Activated effector memory CD4-positive, alpha-beta T cell treated with Interleukin-2 at 50 U/mL for 16 hours (primary cell): ENCODE results near the gene CFAP90.

Experiments used
- DNase-seq: peaks from one replicate; pipeline ENCODE4 v3.0.0-alpha.2; 2020

The CFAP90 gene

DNA sequence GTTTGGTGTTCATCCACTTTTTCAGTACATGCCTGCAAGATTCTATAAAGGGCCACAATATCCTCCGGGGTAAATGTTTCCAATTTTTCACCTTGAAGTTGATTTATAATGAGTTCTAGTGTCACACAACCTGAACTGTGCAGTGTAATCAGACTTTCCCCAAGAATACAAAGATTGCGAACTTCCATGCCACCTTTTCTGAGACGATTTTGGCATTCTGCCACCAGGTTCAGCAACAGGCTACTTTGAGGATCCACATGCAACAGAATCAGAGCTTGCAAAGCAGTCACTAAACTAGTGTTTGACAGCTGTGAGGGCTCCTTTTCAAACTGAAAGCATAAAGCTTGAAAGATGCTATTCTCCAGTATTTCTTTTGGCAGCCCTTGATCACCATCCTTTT, 16.3 kb upstream of the CFAP90 start:
- DNase-seq, result no peak

DNA sequence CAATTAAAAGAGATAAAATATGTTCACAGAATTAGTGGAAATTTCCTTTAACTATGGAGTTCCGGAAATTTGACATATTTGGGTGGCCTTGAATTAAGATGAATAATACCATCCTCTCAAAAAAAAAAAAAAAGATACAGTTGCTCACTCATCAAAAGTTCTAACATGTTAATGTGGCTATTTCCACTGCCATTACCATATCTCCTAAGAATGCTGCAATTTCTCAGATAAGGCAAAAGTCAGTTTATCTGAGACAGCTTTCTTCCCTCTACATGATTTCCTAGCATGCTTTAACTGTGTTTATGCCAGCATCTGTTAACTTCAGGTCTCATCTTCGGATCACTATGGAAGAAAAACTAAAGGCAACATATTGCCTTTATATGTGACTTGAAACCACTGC, 15.3 kb upstream of the CFAP90 start:
- DNase-seq, result no peak

DNA sequence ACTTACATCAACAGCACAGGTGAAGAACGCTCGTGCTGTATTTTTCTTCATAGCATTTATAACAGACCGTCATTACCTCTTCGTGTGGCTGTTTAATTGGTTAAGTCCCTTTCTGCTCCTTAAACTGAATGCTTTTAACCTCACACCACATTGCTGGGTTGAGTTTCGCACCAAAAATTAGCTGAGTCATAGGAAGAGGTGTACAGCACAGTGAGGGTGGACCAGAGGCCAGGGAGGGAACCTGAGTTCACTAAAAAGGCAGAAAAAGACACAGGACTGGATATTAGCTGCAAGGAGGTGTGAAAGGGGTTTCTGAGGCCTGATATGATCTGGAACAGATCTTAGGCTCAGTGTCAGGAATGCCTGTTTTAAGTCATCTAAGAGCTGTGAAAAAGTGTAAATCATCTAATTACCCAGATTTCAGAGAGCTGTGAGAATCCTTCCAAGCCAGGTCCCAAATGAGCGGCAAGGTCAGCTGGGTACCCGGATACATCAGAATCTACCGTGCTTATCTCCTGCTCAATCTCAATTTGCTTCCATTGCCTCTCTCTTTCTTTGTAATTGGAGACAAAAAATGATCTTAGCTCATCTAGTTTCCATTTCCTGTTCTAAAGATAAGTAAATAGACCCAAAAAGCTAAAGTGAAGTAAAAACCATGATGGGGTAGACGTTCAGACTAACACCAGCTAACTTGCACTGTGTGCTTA, 7.1 kb upstream of the CFAP90 start:
- DNase-seq, result no peak

DNA sequence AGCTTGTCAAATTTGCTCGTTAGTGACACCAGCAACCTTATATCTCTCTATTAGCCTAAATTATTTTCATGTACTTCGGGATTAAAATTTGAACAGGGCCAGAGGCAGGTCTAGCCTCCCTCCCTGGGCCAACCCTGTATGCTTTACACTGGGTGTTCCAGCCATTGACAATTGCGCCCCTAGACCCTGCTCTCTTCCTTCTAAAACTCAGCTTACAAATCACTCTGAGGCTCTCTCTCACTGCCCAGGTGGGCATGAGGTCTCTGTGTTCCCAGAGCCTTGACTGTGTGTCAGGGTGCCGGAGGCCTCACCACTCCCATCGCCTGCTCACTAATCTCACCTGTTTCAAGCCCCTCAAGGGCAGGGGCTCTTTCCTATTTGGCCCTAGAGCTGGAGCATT, 6.4 kb upstream of the CFAP90 start:
- DNase-seq, result no peak

DNA sequence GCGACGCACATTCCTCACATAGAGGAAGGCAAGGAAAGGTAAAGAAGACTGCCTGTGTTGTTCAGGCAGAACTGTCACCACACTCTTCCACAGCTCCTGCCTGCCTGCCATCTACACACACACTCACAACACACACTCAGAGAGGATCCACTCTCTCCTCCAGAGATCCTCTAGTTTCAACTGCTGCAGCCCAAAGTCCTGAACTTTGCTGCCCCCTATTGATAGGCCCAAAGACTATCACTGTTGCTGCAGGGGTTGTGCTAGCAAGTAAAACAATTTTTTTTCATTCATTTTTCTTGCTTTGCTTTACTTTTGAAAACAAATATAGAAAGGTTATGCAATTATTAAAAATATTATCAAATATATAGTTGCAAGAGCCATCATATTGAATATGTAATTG, 5.9 kb upstream of the CFAP90 start:
- DNase-seq, result no peak

DNA sequence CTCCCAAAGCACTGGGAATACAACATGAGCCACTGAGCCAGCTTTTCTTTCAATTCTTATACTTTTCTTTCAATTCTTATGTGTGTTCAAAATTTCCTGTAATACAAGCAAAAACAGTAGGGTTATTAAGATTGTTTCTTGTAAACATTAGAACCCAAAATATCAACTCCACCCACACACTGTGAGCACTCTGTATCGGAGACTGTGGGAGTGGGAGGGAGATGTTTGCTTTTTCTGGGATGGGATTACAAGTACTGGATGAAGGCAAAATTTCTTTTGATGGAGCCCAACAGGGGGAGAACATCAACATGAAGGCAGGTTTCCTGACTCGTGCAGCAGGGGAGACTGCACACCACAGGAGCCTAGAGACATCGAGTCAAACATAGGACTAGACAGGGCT, 4.7 kb upstream of the CFAP90 start:
- DNase-seq, result no peak

DNA sequence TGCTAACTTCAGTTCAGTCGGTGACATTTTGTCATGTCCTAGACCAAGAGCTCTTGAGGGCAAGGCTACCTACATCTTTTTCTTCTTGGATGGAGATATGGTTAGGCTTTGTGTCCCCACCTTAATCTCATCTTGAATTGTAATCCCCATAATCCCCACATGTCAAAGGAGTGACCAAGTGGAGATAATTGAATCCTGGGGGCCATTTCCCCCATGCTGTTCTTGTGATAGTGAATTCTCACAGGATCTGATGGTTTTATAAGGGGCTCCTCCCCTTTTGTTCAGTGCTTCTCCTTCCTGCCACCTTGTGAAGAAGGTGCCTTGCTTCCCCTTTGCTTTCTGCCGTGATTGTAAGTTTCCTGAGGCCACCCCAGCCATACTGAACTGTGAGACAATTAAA, 2.1 kb upstream of the CFAP90 start:
- no peak for DNase-seq

DNA sequence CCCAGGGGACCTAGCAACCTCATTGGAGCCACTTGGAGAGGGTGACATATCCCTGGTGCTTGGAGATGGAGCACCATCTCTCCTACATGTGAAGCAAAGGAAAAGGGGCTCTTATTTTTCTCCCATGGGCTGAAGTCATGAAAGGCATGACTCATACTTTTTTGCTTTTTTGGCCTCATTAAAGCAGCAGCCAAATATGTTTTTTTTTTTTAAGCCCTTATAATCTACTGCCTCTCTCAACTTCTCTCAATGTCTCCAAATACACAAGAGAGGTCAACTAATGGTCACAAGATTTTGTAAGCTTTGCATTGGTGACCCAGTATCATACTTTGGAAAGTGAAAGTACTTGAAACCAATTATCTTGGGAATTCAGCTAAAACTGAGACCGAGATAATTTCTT, 1.6 kb upstream of the CFAP90 start:
- no peak for DNase-seq

DNA sequence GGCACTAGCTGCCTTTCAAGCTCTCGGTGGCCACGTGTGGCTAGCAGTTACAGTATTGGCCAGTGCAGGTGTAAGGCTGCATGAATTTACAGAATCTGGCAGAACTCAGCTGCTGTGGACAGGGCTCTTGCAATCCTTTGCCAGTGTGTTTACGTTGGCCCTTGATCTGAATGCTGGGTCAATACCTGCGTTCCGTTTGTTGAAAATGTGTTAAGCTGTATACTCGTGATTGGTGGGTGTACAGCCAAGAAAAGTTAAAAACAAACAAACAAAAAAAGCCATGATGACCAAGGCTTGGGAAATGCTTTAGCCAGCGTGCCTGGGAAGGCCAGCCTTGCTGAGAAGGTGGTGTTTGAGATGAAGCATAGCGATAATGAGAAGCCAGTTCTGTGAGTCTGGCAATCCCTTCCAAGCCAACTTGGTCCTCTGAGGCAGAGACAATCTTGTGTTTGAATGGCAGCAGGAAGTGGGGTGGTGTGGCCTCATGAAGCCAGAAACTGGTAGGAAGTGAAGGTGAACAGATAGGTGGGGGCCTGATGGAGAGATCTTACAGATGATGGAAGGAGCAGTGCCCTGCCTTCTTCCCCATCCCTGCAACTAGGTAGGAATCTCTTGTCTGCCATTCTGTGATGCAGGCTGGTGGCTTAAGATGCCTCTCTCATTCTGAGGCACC, 820 bp upstream of the CFAP90 start:
- DNase-seq, result no peak

DNA sequence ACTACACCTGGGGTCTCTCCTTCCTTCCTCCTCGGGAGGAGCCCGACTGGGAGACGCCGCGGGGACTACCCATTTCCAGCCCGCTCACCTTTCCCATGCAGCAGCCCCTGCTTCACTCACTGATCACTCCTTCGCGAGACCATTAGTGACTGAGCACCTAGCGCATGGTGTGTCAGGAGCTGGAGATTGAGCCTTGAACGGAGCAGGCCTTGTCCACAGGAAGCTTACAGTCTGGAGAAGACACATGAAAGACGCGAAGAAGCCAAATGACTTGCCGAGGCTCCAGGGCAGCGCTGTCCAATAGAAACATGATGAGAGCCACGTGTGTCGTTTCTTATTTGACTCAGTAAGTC, 283 bp upstream of the CFAP90 start:
- DNase-seq, result no peak

DNA sequence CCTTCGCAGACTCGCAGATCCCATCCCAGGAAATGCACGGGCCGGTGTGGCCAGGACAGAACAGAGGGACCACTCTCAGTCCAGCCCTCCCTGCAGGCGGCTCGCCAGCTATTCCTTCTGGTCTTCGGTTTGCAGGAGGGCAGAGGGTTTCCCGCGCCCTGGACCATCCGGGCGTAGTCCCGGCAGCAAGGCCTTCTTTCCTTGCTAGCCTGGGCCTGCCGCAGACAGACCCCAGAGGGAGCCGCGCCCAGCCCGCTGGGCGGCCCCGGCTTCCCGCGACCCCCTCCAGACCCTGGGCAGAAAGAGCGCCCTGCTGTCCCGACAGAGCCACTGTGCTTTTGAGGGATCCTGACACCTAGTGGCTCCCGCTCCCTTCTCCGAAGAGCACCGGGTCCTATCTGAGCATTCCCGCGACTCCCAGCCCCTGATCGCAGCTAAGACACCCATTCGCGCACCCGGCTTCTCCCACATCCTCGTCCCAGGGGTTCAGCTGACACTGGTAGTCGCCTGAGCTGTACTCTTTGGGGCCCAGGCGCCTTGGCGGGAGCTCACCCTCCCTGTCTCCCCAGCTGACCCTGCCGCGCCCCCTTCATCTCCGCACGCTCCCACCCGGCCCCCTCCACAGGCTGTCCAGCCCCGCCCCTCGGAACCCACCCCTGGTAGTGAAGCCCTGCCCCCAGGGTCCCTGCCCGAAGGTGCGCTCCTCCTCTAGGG, 1.1 kb downstream of the CFAP90 start:
- no peak for DNase-seq

DNA sequence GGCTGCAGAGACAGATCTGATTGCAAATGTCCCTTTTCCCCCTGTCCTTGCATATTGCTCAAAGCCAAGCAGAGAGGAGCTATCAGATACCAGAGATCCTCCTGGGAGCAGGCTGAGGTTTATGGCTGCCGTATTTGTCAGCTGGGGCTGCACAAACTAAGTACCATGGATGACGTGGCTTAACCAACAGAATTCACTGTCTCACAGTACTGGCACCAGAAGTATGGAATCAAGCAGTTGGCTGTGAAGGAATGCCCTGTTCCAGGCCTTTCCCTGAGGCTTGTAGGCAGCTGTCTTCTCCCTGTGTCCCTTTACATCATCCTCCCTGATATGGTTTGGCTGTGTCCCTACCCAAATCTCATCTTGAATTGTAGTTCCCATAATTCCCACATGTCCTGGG, 2.6 kb downstream of the CFAP90 start:
- no peak for DNase-seq

DNA sequence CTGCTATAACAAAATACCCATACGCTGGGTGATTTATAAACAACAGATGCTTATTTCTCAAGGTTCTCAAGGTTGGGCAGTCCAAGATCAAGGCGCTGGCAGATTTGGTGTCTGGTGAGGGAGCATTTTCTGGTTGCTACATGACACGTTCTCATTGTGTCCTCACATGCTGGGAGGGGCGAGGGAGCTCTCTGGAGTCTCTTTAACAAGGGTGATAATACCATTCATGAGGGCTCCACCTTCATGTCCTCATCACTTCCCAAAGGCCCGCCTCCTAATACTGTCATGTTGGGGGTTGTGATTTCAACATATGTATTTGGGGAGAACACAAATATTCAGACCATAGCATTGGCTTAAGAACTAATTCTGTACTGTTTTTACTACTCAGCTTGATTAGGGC, 4.6 kb downstream of the CFAP90 start:
- no peak for DNase-seq

DNA sequence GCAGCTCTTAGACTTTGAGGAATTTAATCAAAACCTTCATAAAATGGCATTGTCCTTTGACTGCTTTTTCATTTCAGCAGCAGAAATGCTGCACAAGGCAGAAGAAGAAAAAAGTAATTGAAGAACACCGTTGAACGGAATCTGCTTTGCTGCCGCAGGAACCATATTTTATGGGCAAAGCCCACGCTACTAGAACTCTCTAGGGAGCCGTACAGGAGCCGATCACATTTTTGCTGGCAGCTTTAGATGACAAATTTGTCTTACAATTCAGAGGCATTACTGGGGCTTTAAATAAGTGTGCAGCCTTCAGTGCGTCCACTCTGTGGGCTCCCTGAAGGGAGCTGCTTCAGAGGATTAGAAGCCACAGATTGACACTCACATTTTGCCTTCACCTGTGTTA, 5.4 kb downstream of the CFAP90 start:
- DNase-seq, result no peak

DNA sequence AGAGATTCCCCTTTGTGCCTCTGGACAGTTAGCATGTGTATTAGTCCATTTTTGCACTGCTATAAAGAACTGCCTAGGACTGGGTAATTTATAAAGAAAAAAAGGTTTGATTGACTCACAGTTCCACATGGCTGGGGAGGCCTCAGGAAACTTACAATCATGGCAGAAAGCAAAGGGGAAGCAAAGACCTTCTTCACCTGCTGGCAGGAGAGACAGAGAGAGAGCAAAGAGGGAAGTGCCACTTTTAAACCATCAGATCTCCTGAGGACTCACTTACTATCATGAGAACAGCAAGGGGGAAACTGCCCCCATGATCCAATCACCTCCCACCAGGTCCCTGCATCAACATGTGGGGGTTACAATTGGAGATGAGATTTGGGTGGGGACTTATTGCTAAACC, 6.0 kb downstream of the CFAP90 start:
- no peak for DNase-seq

DNA sequence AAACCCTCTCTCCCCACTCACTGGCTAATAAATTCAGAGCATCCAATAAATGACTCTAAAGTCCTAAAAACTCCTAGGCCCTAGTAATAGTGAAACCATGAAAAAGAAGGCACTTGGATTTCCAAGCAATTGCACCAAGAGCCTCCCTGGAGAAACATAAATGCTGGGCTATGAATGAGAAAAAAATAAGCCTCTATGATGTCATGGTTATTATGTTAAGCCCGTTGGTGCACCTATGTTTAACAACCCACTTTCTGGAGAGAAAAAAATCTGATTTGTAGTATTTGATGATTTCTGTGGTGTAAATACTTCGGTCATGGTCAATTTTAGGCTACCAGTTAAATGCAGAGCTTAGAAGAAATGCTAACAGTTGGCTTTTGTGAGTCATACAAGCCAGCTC, 8.4 kb downstream of the CFAP90 start:
- DNase-seq, result no peak

DNA sequence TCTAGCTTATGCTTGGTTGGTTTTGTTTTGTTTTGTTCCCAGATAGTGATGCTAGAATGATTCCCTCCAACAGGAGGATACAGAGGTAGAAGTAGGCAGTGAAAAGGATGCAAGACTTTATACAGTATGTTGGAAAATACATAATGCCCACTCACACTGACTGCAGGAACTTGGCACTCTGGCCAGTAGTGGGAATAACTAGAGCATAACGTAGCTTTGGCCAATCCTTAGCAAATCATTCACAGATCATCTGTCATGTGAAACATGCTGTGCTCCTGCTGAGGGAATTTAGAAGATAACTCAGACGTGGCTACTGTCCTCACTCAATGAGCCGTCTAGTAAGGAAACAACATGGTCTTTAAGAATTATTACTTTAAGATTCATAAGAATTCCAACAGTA, 13.5 kb downstream of the CFAP90 start:
- no peak for DNase-seq

DNA sequence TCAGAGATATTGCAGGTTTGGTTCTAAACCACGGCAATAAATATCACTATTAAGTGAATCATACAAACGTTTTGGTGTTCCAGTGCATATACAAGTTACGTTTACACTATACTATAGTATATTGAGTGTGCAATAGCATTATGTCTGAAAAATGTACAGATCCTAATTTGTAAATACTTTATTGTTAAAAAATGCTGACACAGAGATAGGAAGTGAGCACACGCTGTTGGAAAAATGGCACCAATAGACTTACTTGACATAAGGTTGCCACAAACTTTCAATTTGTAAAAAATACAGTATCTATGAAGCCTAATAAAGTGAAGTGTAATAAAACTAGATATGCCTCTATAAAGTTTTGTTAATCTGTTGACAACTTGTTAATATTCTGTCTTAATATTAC, 16.0 kb downstream of the CFAP90 start:
- no peak for DNase-seq

DNA sequence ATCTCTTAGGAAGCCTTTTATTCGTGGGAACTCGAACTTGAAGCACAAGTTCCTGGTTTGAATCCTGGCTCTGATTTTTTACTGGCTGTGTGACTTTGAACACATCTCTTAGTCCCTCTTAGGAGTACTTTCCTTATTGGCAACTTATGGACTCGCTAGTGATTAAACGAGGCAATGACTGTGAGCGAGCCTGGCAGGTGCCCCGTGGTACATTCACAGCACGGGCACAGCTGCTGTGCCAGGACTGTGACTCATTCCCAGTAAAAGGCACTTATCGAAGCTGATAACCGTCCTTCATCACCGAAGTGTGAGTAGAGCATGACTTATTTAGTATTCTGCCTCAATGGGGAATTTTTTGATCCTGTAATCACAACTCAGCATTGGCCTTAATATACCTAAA, 22.7 kb downstream of the CFAP90 start:
- DNase-seq, result no peak

DNA sequence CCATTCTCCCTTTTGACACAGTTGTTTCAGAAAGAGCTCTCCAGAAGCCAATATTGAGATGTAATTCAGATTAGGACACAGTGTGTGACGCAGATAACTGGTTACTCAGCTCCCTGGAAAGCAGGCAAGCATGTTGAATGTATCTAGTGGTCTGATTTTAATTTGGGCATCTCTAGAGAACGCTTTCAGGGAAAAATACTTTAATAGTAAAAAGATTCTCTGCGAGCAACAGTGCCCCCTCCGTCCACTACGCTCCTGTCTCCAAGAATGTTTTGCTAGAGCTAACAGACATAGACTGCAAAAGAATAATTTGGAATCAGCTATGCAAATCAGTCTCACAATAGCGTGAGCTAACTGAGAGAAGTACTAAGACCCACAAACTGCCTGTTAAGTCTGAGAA, 23.3 kb downstream of the CFAP90 start:
- no peak for DNase-seq

DNA sequence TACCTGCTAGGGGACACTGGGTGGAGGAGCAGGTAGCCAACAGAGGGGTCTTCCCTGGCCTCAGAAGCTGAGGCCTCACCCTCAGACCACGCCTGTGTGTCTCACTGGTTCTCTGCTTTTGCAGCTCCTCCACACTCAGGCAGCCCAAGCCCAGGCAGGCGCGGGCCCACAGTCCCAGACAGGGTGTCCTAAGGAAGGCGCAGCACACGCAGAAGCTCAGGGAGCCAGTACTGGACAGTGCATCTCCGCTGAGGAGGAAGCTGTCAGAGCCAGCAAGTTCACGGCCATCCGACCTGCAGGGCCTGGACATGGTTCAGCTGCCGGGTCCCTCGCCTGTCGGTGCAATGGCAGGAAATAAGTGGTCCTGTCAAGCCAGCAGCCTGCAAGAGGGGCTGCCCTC, 25.3 kb downstream of the CFAP90 start:
- no peak for DNase-seq

DNA sequence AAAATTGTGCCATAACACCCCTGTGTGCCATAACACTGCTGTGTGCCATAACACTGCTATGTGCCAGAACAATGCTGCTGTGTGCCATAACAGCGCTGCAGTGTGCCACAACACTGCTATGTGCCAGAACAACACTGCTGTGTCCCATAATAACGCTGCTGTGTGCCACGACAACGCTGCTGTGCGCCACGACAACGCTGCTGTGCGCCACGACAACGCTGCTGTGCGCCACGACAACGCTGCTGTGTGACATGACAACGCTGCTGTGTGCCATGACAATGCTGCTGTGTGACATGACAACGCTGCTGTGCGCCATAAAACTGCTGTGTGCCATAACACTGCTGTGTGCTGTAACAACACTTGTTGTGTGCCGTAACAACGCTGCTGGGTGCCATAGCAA, 25.9 kb downstream of the CFAP90 start:
- no peak for DNase-seq

DNA sequence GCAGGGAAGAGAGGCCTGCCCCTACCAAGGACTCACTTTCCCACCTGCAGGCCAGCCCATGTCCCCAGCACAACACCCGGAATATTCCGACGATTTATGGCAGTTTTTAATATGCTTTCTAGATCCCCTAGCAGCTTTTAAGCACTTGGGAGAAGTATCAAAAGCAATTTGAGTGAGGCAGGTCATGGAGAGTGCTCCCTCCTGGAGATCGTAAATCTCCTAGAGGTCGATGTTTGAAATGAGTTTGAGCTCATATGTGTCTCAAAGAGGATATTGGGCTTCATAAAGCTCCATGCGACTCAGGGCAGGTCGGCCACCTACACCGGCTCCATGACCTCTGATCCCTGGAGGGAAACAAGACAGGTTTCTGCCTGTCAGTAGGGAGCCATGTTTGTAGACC, 27.3 kb downstream of the CFAP90 start:
- DNase-seq, result no peak

DNA sequence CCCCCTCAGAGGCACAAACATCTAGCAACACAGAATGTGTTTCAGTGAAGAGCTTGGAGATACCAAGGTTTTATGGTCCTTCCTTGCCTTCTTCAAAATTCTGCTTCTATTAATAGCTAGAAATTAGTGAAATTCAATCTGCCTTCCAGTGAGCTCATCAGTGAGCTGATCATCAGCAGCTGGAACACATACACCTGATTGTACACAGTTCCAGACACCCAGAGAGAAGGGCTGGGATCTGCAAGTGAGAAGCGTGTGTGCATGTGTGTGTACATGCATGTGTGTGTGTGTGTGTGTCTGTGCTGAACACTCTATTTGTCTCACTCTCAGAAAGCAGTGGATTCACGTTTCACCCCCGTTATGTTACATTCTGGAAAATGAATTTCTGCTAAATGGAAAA, 28.5 kb downstream of the CFAP90 start:
- DNase-seq, result no peak

DNA sequence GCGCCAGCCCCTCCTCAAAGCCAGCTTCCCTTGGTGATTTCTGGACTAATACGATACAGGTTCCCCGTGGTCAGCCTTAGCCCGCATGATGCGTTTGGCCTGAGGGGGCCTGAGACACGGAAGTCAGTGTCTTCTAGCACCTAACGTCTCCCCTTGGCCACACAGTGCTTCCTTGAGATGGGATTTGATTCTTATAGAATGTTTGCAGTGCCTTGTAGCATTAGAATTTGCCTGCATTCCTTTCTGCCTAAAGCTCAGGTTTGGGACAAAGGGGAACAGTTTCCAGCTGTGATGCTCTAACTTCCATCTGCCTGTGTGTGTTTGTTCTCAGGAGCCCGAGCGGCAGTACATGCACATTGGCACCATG, 34.4 kb downstream of the CFAP90 start:
- no peak for DNase-seq
